ENCODE data around the gene DNAH10.

DNA sequence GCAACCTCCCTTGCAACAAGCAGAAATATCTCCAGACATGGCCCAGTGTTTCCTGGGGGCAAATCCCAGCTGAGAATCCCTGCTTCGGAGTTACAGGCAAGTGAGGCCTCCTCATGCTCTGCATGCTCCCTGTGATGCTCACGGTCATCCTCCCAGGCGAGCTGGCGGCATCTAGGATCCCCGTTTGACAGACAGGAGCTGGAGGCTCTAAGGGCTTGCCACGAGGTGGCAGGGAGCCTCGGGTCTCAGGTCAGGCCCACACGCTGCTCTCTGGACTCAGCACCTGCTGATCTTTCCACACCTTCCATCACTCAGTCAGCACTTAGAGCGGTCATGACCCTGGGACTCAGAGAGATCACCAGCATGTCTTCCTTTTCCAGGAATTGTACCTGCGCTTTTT lies 130.8 kb downstream of the DNAH10 start:
- TF ChIP-seq, protein P1, sequence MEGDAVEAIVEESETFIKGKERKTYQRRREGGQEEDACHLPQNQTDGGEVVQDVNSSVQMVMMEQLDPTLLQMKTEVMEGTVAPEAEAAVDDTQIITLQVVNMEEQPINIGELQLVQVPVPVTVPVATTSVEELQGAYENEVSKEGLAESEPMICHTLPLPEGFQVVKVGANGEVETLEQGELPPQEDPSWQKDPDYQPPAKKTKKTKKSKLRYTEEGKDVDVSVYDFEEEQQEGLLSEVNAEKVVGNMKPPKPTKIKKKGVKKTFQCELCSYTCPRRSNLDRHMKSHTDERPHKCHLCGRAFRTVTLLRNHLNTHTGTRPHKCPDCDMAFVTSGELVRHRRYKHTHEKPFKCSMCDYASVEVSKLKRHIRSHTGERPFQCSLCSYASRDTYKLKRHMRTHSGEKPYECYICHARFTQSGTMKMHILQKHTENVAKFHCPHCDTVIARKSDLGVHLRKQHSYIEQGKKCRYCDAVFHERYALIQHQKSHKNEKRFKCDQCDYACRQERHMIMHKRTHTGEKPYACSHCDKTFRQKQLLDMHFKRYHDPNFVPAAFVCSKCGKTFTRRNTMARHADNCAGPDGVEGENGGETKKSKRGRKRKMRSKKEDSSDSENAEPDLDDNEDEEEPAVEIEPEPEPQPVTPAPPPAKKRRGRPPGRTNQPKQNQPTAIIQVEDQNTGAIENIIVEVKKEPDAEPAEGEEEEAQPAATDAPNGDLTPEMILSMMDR (conservative IDR thresholded peaks at IDR 0.05; ENCODE audit: low read depth, low read length) = no peak
- TF ChIP-seq POLR2A (IDR thresholded peaks at IDR 0.05; ENCODE audit: low read depth, low read length) (no peak), MXI1 (IDR thresholded peaks at IDR 0.05; ENCODE audit: borderline replicate concordance, low read depth, low read length) (no peak), RAD21 (IDR thresholded peaks at IDR 0.05; ENCODE audit: low read length) (no peak), MAZ (IDR thresholded peaks at IDR 0.05; ENCODE audit: borderline replicate concordance, low read depth, low read length) (no peak), RCOR1 (IDR thresholded peaks at IDR 0.05; ENCODE audit: insufficient replicate concordance, low read length) (no peak), BHLHE40 (IDR thresholded peaks at IDR 0.05; ENCODE audit: low read depth, low read length) (no peak), CEBPB (IDR thresholded peaks at IDR 0.05; ENCODE audit: low read depth, low read length) (no peak), NFE2L2 (IDR thresholded peaks at IDR 0.05; ENCODE audit: low read depth, low read length) (no peak), RFX5 (IDR thresholded peaks at IDR 0.05; ENCODE audit: low read depth, low read length) (no peak), MAFK (IDR thresholded peaks at IDR 0.05; ENCODE audit: low read depth, low read length) (no peak)
- TF ChIP-seq, protein P2, sequence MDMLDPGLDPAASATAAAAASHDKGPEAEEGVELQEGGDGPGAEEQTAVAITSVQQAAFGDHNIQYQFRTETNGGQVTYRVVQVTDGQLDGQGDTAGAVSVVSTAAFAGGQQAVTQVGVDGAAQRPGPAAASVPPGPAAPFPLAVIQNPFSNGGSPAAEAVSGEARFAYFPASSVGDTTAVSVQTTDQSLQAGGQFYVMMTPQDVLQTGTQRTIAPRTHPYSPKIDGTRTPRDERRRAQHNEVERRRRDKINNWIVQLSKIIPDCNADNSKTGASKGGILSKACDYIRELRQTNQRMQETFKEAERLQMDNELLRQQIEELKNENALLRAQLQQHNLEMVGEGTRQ (IDR thresholded peaks at IDR 0.05; ENCODE audit: low read depth, low read length) = no peak
- TF ChIP-seq, protein P3, sequence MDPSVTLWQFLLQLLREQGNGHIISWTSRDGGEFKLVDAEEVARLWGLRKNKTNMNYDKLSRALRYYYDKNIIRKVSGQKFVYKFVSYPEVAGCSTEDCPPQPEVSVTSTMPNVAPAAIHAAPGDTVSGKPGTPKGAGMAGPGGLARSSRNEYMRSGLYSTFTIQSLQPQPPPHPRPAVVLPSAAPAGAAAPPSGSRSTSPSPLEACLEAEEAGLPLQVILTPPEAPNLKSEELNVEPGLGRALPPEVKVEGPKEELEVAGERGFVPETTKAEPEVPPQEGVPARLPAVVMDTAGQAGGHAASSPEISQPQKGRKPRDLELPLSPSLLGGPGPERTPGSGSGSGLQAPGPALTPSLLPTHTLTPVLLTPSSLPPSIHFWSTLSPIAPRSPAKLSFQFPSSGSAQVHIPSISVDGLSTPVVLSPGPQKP (IDR thresholded peaks at IDR 0.05; ENCODE audit: borderline replicate concordance, low read depth, low read length) = no peak
